Activated CD4-positive, CD25-positive, alpha-beta regulatory T cell treated with anti-CD3 and anti-CD28 coated beads, Interleukin-2, amount 50 U/mL, for 16 hours (primary cell): Measurements from ENCODE around the gene TLCD5.
A peak's percentile ranks its signal among the peaks of the same experiment; 100 is the strongest.

Experiments
- DNase-seq: peaks from one replicate; pipeline ENCODE4 v3.0.0-alpha.2; 2020; ENCODE audit warnings: low read depth, low spot score

Gene TLCD5

GRCh38 chr11:120324932-120325810 lies at the start of gene TLCD5:
TSS of gene TLCD5 (plus strand) at chr11:120325299. CDS start at chr11:120327442, 2,143 bp downstream.
- DNase-seq = no peak

GRCh38 chr11:120279502-120279901 lies 45.6 kb upstream of the TLCD5 start:
- no peak for DNase-seq

GRCh38 chr11:120280600-120281051 lies 44.5 kb upstream of the TLCD5 start:
- no peak for DNase-seq

- no peak for DNase-seq
Observed at GRCh38 chr11:120281143-120281795, 43.8 kb upstream of the TLCD5 start.

GRCh38 chr11:120283124-120283523 lies 42.0 kb upstream of the TLCD5 start:
- no peak for DNase-seq

- DNase-seq = no peak
Observed at GRCh38 chr11:120284272-120284671, 40.8 kb upstream of the TLCD5 start.

GRCh38 chr11:120285256-120285655 lies 39.8 kb upstream of the TLCD5 start:
- no peak for DNase-seq

GRCh38 chr11:120288021-120288420 lies 37.1 kb upstream of the TLCD5 start:
- no peak for DNase-seq

GRCh38 chr11:120289426-120289825 lies 35.7 kb upstream of the TLCD5 start:
- DNase-seq = no peak

GRCh38 chr11:120290956-120291355 lies 34.1 kb upstream of the TLCD5 start:
- DNase-seq = no peak

- no peak for DNase-seq
Observed at GRCh38 chr11:120293038-120293800, 31.9 kb upstream of the TLCD5 start.

GRCh38 chr11:120294096-120294495 lies 31.0 kb upstream of the TLCD5 start:
- no peak for DNase-seq

GRCh38 chr11:120295099-120295498 lies 30.0 kb upstream of the TLCD5 start:
- DNase-seq = no peak

GRCh38 chr11:120296554-120296953 lies 28.5 kb upstream of the TLCD5 start:
- DNase-seq = no peak

GRCh38 chr11:120298461-120298860 lies 26.6 kb upstream of the TLCD5 start:
- DNase-seq = no peak

- no peak for DNase-seq
Observed at GRCh38 chr11:120302001-120302805, 22.9 kb upstream of the TLCD5 start.

GRCh38 chr11:120303004-120303637 lies 22.0 kb upstream of the TLCD5 start:
- peak; percentile 8 for DNase-seq

- DNase-seq = no peak
Observed at GRCh38 chr11:120304526-120304925, 20.6 kb upstream of the TLCD5 start.

- DNase-seq = no peak
Observed at GRCh38 chr11:120305286-120305685, 19.8 kb upstream of the TLCD5 start.

- DNase-seq = no peak
Observed at GRCh38 chr11:120306519-120307242, 18.4 kb upstream of the TLCD5 start.
